HCT116 (cell line): ENCODE results near the gene SMG6. TPM values are rescaled to one million over a fixed set of nuclear protein-coding genes. Genes with fewer than 3 reads are reported as not detected.

Source experiments
- ATAC-seq: fragments of 200-7000 bp; cut with Tn5 transposase; 2 replicates; pipeline ENCODE4 v1.9.1; 2020; ENCODE audit warnings: mild to moderate bottlenecking, moderate library complexity
- BruUV-seq: library from RNA; stranded (reverse); fragments of 400-500 nt; replicated peaks from 2 replicates; lab custom pipeline; 2021; lab: Mats Ljungman, UMichigan
- CTCF ChIA-PET: fragments of 300-600 bp; sonication (Branson Sonifier 250); formaldehyde crosslinking; loops from one replicate; lab custom pipeline; 2021; ENCODE audit warnings: antibody characterized with exemption; lab: Charles Lee
- POLR2A ChIA-PET: fragments of 300-600, 350-600 bp; sonication (Branson Sonifier 250); formaldehyde crosslinking; loops from one replicate; lab custom pipeline; 2021; ENCODE audit warnings: antibody characterized with exemption; lab: Charles Lee
- RAD21 ChIA-PET, 2 experiments: fragments of 300-600 bp; sonication (Branson Sonifier 250); formaldehyde crosslinking; loops; one replicate each; lab custom pipeline; 2023; ENCODE audit warnings: low total read pairs in 2 of 2; ENCODE audit not compliant: uncharacterized antibody in 2 of 2, unreplicated experiment in 2 of 2, low non-redundant PET in 1 of 2; lab: Charles Lee
- DNase-seq: peaks from one replicate; pipeline ENCODE4 v3.0.0-alpha.2; 2010; ENCODE audit warnings: low read depth, low spot score
- H2AFZ ChIP-seq: fragments of 200-600 bp; shearing (Covaris generic), sonication (generic); 2 replicates; pipeline ENCODE4 v1.6.1; 2017; ENCODE audit warnings: low read depth, mixed run types, mixed read lengths, antibody characterized with exemption, low read length; ENCODE audit not compliant: poor library complexity, severe bottlenecking
- H3K27ac ChIP-seq: 2 replicates; pipeline ENCODE4 v1.5.1; 2012; ENCODE audit warnings: low read depth, low read length
- H3K27me3 ChIP-seq: fragments of 200-600 bp; sonication (generic); 2 replicates; pipeline ENCODE4 v1.6.1; 2016; ENCODE audit warnings: mixed run types, low read length, mixed read lengths; ENCODE audit not compliant: insufficient read depth
- H3K36me3 ChIP-seq, 2 experiments: fragments of 200-500 bp in 1 of 2; fragments of 200-600 bp in 1 of 2; sonication (Bioruptor generic) in 1 of 2; sonication (generic) in 1 of 2; 2 replicates each; pipeline versions ENCODE4 v1.5.1 to v1.6.1; 2014 to 2016; ENCODE audit warnings: low read length in 2 of 2, inconsistent platforms in 1 of 2, mixed read lengths in 1 of 2, mixed run types in 1 of 2; ENCODE audit not compliant: insufficient read depth in 2 of 2, control insufficient read depth in 1 of 2
- H3K4me1 ChIP-seq, 2 experiments: fragments of 200-600 bp in 1 of 2; sonication (generic) in 1 of 2; 2 replicates each; pipeline versions ENCODE4 v1.5.1 to v1.6.1; 2012 to 2017; ENCODE audit warnings: low read length in 2 of 2, inconsistent platforms in 1 of 2, mild to moderate bottlenecking in 1 of 2, mixed read lengths in 1 of 2, mixed run types in 1 of 2, moderate library complexity in 1 of 2; ENCODE audit not compliant: insufficient read depth in 2 of 2, control insufficient read depth in 1 of 2
- H3K4me2 ChIP-seq: fragments of 200-600 bp; sonication (generic); 2 replicates; pipeline ENCODE4 v1.6.1; 2017; ENCODE audit warnings: mixed run types, low read length, mixed read lengths
- H3K4me3 ChIP-seq, 2 experiments: fragments of 200-600 bp in 1 of 2; sonication (generic) in 1 of 2; replicated peaks in 1 of 2; 2 replicates each; pipeline ENCODE4 v1.5.1; 2011 to 2016; ENCODE audit warnings: low read length in 2 of 2, control low read depth in 1 of 2, low read depth in 1 of 2, mild to moderate bottlenecking in 1 of 2, mixed read lengths in 1 of 2, mixed run types in 1 of 2
- H3K79me2 ChIP-seq: fragments of 200-600 bp; sonication (generic); 2 replicates; pipeline ENCODE4 v1.6.1; 2017; ENCODE audit warnings: mild to moderate bottlenecking, mixed run types, low read length, moderate library complexity, mixed read lengths; ENCODE audit not compliant: insufficient read depth
- H3K9ac ChIP-seq: fragments of 200-600 bp; sonication (generic); 2 replicates; pipeline ENCODE4 v1.6.1; 2016; ENCODE audit warnings: low read length, mixed read lengths
- H3K9me2 ChIP-seq: fragments of 200-600 bp; sonication (generic), shearing (Covaris generic); 2 replicates; pipeline ENCODE4 v1.6.1; 2017; ENCODE audit warnings: mixed run types, mild to moderate bottlenecking, moderate library complexity; ENCODE audit not compliant: insufficient read depth
- H3K9me3 ChIP-seq, 2 experiments: fragments of 200-500 bp in 1 of 2; fragments of 200-600 bp in 1 of 2; sonication (Bioruptor generic) in 1 of 2; sonication (generic) in 1 of 2; 2 replicates each; pipeline ENCODE4 v1.6.1; 2014 to 2017; ENCODE audit warnings: low read length in 2 of 2, mixed read lengths in 2 of 2, inconsistent platforms in 1 of 2, low read depth in 1 of 2, mild to moderate bottlenecking in 1 of 2, mixed run types in 1 of 2, moderate library complexity in 1 of 2; ENCODE audit not compliant: control insufficient read depth in 1 of 2, insufficient read depth in 1 of 2
- H4K20me1 ChIP-seq: fragments of 200-600 bp; sonication (generic), shearing (Covaris generic); 2 replicates; pipeline ENCODE4 v1.6.1; 2017; ENCODE audit warnings: mixed run types, mild to moderate bottlenecking, moderate library complexity; ENCODE audit not compliant: insufficient read depth
- ATF3 ChIP-seq: IDR thresholded peaks from 2 replicates; pipeline ENCODE4 v1.6.1; 2012
- CEBPB ChIP-seq: IDR thresholded peaks from 2 replicates; pipeline ENCODE4 v1.6.1; 2012; ENCODE audit warnings: low read depth
- CTCF ChIP-seq, 3 experiments: fragments of 200-600 bp in 1 of 3; sonication (generic) in 1 of 3; IDR thresholded peaks in 2 of 3; conservative IDR thresholded peaks in 1 of 3; 2 replicates each; pipeline ENCODE4 v1.5.1; 2012 to 2017; ENCODE audit warnings: low read depth in 2 of 3, low read length in 2 of 3, antibody characterized with exemption in 1 of 3, borderline replicate concordance in 1 of 3, control low read depth in 1 of 3, mild to moderate bottlenecking in 1 of 3, mixed read lengths in 1 of 3, mixed run types in 1 of 3, moderate library complexity in 1 of 3; ENCODE audit not compliant: insufficient read depth in 1 of 3
- EZH2 ChIP-seq: fragments of 200-600 bp; sonication (generic); IDR thresholded peaks from 2 replicates; pipeline ENCODE4 v1.6.1; 2017; ENCODE audit warnings: antibody characterized with exemption, mixed run types
- EZH2phosphoT487 ChIP-seq: fragments of 200-600 bp; IDR thresholded peaks from 2 replicates; pipeline ENCODE4 v1.6.1; 2018; ENCODE audit warnings: antibody characterized with exemption, borderline replicate concordance
- JUND ChIP-seq: IDR thresholded peaks from 2 replicates; pipeline ENCODE4 v1.6.1; 2012
- MAX ChIP-seq: IDR thresholded peaks from 2 replicates; pipeline ENCODE4 v1.6.1; 2012
- POLR2A ChIP-seq: IDR thresholded peaks from 2 replicates; pipeline ENCODE4 v1.7.0; 2011; ENCODE audit warnings: borderline replicate concordance; ENCODE audit not compliant: insufficient read depth, insufficient read length; ENCODE audit errors: extremely low read depth
- POLR2AphosphoS5 ChIP-seq: IDR thresholded peaks from 2 replicates; pipeline ENCODE4 v1.6.1; 2011; ENCODE audit warnings: mild to moderate bottlenecking, low read depth, low read length, moderate library complexity
- RAD21 ChIP-seq: IDR thresholded peaks from 2 replicates; pipeline ENCODE4 v1.6.1; 2012; ENCODE audit warnings: low read depth, mild to moderate bottlenecking
- SIN3A ChIP-seq: IDR thresholded peaks from 2 replicates; pipeline ENCODE4 v1.6.1; 2012; ENCODE audit warnings: low read depth
- SRF ChIP-seq: IDR thresholded peaks from 2 replicates; pipeline ENCODE4 v1.6.1; 2012; ENCODE audit warnings: low read depth
- YY1 ChIP-seq: IDR thresholded peaks from 2 replicates; pipeline ENCODE4 v1.6.1; 2011; ENCODE audit warnings: low read length, low read depth, moderate library complexity, mild to moderate bottlenecking; ENCODE audit not compliant: insufficient replicate concordance; ENCODE audit errors: extremely low read depth
- ZNF274 ChIP-seq: fragments of 200-500 bp; sonication (Bioruptor generic); IDR thresholded peaks from 2 replicates; pipeline ENCODE4 v1.6.1; 2014; ENCODE audit warnings: mild to moderate bottlenecking, low read depth, low read length, inconsistent platforms
- intact Hi-C: fragments of 100-400 bp; cut with micrococcal nuclease; formaldehyde crosslinking; loops from 2 replicates; pipeline ENCODE4 v1.10.0; 2022
- total RNA-seq: library from RNA; stranded (reverse); gene quantifications from one replicate; pipeline ENCODE4 v1.2.1, GENCODE V29; 2021; ENCODE audit not compliant: unreplicated experiment
- TF ChIP-seq, protein P1 (sequence below): IDR thresholded peaks from 2 replicates; pipeline ENCODE4 v1.6.1; 2012; ENCODE audit warnings: low read depth
- TF ChIP-seq, protein P2 (sequence below): IDR thresholded peaks from 2 replicates; pipeline ENCODE4 v1.6.1; 2011; ENCODE audit warnings: mild to moderate bottlenecking, low read length, moderate library complexity; ENCODE audit not compliant: insufficient replicate concordance; ENCODE audit errors: extremely low read depth

The SMG6 gene
- total RNA-seq, 1 experiment from 2014 or later, result 23.1 TPM

DNA sequence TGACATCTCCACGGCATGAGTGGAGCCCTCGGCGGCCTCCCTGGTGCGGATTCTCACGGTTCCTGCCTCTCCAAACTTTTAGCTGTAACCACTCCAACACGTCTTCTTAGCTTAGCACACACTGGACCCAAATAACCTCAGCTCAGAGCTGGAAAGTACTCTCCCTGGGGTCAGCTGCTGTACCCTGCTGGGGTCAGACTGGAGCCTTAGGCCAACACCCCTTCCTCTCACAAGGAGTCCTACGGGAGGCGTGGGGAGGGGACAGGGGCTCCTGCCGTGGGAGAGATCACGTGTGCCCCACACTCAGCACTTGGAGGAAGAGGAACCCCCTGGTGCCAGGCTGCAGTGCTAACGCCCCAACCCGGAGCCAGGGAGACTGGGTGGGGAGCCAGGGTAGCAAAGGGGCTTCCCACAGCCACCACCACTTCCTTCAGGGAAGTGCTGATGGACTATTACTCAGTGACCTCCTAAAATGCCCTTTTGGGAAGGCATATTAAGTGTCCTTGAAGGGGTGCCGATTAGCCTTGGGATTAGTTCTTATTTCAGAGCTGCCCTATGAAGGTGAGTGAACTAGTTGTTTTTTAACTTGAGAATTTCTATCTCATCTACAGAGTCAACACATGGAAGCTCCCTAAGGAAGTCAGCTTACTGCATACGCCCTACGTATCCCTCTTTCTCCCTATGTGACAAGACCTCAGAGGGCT, 124.6 kb downstream of the SMG6 start:
- no peak for DNase-seq
- ATAC-seq, result no peak
- ChIA-PET CTCF (no interaction called here), POLR2A (no interaction called here), RAD21 (no interaction called here)
- H3K27me3 ChIP-seq, result no peaks in the 10 kb centered on the region
- no peaks in the 10 kb centered on the region for H3K9me3 ChIP-seq
- intact Hi-C loops, result no loop called here
- no peaks in the 10 kb centered on the region; a peak in 1 of 4 replicates for H3K36me3 ChIP-seq
- H4K20me1 ChIP-seq, result no peaks in the 10 kb centered on the region
- no peak overlapping the region for H2AFZ ChIP-seq
- H3K79me2 ChIP-seq, result no peaks in the 10 kb centered on the region
- no peak overlapping the region for H3K4me2 ChIP-seq
- no peak overlapping the region for H3K27ac ChIP-seq
- no peak overlapping the region for H3K9ac ChIP-seq
- H3K4me1 ChIP-seq, result no peaks in the 10 kb centered on the region
- TF ChIP-seq ZNF274 (no peak), YY1 (no peak), POLR2A (no peak), CEBPB (no peak), JUND (no peak), POLR2AphosphoS5 (no peak), MAX (no peak), CTCF (IDR thresholded peaks at IDR 0.05 in 2 of 3, conservative IDR thresholded peaks at IDR 0.05 in 1 of 3; ENCODE audit: borderline replicate concordance in 1 of 3, insufficient read depth in 1 of 3, low read depth in 2 of 3, low read length in 2 of 3) (no peak), EZH2 (no peak), EZH2phosphoT487 (no peak), RAD21 (no peak), SIN3A (no peak), SRF (no peak), ATF3 (no peak)
- TF ChIP-seq, protein P1, sequence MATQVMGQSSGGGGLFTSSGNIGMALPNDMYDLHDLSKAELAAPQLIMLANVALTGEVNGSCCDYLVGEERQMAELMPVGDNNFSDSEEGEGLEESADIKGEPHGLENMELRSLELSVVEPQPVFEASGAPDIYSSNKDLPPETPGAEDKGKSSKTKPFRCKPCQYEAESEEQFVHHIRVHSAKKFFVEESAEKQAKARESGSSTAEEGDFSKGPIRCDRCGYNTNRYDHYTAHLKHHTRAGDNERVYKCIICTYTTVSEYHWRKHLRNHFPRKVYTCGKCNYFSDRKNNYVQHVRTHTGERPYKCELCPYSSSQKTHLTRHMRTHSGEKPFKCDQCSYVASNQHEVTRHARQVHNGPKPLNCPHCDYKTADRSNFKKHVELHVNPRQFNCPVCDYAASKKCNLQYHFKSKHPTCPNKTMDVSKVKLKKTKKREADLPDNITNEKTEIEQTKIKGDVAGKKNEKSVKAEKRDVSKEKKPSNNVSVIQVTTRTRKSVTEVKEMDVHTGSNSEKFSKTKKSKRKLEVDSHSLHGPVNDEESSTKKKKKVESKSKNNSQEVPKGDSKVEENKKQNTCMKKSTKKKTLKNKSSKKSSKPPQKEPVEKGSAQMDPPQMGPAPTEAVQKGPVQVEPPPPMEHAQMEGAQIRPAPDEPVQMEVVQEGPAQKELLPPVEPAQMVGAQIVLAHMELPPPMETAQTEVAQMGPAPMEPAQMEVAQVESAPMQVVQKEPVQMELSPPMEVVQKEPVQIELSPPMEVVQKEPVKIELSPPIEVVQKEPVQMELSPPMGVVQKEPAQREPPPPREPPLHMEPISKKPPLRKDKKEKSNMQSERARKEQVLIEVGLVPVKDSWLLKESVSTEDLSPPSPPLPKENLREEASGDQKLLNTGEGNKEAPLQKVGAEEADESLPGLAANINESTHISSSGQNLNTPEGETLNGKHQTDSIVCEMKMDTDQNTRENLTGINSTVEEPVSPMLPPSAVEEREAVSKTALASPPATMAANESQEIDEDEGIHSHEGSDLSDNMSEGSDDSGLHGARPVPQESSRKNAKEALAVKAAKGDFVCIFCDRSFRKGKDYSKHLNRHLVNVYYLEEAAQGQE, result no peak
- TF ChIP-seq, protein P2, sequence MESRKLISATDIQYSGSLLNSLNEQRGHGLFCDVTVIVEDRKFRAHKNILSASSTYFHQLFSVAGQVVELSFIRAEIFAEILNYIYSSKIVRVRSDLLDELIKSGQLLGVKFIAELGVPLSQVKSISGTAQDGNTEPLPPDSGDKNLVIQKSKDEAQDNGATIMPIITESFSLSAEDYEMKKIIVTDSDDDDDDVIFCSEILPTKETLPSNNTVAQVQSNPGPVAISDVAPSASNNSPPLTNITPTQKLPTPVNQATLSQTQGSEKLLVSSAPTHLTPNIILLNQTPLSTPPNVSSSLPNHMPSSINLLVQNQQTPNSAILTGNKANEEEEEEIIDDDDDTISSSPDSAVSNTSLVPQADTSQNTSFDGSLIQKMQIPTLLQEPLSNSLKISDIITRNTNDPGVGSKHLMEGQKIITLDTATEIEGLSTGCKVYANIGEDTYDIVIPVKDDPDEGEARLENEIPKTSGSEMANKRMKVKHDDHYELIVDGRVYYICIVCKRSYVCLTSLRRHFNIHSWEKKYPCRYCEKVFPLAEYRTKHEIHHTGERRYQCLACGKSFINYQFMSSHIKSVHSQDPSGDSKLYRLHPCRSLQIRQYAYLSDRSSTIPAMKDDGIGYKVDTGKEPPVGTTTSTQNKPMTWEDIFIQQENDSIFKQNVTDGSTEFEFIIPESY, result no peak
- no TSS peak for BruUV-seq
- no peaks in the 10 kb centered on the region for H3K9me2 ChIP-seq
- H3K4me3 ChIP-seq, result no peak overlapping the region
